ENCODE results near the gene PPL.
"Not testable (repeated sequence)": the region's sequence is repeated elsewhere in the genome, so short reads cannot be mapped to it uniquely, and the experiment has no call there.

The PPL gene, protein sequence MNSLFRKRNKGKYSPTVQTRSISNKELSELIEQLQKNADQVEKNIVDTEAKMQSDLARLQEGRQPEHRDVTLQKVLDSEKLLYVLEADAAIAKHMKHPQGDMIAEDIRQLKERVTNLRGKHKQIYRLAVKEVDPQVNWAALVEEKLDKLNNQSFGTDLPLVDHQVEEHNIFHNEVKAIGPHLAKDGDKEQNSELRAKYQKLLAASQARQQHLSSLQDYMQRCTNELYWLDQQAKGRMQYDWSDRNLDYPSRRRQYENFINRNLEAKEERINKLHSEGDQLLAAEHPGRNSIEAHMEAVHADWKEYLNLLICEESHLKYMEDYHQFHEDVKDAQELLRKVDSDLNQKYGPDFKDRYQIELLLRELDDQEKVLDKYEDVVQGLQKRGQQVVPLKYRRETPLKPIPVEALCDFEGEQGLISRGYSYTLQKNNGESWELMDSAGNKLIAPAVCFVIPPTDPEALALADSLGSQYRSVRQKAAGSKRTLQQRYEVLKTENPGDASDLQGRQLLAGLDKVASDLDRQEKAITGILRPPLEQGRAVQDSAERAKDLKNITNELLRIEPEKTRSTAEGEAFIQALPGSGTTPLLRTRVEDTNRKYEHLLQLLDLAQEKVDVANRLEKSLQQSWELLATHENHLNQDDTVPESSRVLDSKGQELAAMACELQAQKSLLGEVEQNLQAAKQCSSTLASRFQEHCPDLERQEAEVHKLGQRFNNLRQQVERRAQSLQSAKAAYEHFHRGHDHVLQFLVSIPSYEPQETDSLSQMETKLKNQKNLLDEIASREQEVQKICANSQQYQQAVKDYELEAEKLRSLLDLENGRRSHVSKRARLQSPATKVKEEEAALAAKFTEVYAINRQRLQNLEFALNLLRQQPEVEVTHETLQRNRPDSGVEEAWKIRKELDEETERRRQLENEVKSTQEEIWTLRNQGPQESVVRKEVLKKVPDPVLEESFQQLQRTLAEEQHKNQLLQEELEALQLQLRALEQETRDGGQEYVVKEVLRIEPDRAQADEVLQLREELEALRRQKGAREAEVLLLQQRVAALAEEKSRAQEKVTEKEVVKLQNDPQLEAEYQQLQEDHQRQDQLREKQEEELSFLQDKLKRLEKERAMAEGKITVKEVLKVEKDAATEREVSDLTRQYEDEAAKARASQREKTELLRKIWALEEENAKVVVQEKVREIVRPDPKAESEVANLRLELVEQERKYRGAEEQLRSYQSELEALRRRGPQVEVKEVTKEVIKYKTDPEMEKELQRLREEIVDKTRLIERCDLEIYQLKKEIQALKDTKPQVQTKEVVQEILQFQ (N-terminal part only)
- total RNA-seq = 0 to 0.44 (median 0.09) reads per million in 4 experiments

DNA sequence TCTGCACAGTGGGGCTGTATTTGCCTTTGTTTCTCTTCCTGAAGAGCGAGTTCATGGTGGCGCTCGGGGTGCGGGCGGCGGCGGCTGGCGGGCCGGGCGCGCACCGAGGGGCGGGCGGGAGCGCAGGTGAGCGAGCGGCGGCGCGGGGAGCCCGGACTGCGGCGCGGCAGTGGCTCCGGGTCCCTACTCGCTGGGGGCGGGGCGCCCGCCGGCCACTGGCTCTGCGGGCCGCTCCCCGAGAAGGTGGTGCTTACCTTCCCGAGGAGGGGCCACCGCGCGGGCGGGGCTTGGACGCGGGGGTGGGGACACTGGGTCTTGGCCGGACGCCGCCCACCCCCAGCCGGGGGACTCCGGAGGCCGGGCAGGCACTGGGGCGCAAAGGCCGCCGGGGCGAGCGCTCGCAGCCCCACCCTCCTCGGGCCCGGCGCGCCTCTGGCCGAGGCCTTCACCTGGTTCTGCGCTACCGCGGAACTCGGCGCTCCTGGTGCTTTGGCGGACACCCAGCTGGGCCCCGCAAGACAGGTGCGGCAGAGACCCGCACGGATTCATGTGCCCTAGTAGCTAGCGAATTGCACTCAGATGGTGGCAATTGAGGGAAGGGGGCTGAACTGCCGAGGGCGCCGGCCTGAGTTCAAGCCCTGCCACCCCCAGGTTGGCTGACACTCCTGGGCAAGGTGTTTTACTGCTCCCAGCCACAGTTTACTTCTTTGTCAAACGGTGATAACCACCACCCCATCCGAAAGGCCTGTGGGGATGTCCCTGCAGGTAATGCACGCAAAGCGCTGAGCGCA is at the start of gene PPL:
TSS of gene PPL (minus strand) at position 158 of the 791 bp plus-strand sequence. CDS start at position 55, 103 bp downstream.
- no peak for DNase-seq

DNA sequence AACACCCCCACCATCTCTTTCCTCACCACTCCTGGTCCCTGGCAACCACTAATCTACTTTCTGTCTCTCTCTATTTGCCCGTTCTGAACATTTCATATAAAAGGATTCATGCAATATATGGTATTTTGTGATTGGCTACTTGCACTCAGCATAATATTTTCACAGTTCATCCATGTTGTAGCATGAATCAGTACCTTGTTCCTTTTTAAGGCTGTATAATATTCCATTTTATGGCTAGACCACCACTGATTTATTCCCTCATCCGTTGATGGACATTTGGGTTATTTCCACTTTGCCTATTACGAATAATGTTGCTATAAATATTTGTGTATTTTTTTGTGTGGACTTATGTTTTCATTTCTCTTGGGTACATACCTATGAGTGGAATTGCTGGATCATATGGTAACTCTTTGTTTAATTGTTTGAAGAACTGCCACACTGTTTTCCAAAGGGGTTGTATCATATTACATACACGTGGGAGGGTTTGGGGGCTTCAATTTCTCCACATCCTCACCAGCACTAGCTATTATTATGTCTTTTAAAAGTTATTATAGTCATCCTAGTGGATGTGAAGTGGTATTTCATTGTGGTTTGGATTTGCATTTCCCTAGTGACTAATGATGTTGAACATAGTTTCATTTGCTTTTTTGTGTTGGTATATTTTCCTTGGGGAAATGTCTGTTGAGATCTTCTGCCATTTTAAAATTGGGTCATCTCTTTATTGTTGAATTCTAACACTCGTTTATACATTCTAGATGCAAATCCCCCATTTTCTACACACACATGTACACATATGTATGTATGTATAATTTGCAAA is 47.4 kb upstream of the PPL start:
- DNase-seq = no peak

DNA sequence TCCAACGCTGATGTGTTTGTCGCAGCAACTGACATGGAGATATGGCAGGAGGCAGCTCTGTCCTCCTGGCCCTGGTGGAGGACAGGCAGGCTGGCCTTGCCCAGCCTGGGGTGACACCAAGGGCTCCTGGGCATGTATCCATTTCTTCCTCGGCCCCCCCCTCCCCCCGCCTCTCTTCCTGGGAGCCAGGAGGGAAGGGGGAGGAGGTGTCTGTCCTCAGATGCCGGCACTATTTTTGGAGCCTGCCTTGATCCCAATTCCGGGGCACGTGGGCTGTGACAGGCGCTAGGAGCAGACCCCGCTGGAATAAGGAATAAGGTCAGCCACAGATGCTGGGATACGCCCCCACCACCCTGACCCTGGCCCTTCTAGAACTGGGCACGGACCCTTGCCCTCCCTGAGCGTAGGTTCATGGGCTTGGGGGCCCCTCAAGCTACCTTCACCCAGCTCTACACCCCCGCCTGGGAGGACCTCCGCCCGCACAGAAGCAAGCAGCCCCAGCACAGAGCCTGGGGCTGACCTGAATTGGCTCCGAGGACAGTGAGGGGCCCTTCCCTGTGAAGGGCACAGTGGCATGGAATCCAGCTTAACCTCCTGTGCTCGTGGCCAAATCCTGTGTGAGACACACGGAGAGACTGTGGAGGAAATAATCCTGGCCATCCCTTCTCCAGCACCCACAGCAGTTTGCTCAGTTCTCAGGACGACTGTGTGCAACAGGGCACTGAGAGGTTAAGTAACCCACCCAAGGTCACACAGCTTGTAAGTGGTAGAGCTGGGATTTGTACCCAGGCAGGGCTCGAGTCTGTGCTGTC is 45.3 kb upstream of the PPL start:
- no peak for DNase-seq

DNA sequence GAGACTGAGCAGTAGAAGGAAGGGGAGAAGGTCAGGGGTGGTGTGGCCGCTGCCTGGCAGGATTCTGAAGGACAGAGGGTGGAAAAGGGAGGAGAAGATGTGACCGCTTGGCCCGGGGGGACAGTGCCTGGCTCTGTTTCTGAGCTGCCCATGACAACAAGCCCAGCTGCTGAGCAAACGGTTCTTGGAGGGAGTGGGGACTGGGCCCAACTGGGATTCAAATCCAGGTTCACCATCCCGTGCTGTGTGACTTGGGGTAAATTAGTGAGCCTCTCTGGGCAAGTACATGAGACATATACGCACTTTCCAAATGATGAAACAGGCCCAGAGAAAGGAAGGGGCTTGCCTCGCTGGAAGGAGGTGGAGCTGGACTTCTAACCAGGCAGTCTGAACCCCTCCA is 44.5 kb upstream of the PPL start:
- no peak for DNase-seq

DNA sequence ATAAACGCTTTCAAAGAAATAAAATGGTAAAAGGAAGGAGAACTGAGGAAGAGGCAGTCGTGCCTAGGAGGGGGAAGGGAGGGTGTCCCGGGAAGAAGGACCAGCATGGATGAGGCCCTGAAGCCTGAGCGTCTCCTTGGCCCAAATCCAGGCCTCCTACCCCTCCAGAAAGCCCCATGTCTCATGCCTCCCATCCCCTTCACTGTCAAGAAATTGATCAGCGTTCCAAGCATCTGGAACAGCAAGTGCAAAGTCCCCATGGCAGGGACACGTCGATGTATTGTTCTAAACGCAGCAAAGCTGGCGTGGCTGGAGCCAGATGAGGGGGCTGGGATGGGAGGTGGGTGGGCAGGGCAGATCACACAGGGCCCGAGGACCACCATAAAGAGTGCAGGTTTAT is 43.7 kb upstream of the PPL start:
- no peak for DNase-seq

DNA sequence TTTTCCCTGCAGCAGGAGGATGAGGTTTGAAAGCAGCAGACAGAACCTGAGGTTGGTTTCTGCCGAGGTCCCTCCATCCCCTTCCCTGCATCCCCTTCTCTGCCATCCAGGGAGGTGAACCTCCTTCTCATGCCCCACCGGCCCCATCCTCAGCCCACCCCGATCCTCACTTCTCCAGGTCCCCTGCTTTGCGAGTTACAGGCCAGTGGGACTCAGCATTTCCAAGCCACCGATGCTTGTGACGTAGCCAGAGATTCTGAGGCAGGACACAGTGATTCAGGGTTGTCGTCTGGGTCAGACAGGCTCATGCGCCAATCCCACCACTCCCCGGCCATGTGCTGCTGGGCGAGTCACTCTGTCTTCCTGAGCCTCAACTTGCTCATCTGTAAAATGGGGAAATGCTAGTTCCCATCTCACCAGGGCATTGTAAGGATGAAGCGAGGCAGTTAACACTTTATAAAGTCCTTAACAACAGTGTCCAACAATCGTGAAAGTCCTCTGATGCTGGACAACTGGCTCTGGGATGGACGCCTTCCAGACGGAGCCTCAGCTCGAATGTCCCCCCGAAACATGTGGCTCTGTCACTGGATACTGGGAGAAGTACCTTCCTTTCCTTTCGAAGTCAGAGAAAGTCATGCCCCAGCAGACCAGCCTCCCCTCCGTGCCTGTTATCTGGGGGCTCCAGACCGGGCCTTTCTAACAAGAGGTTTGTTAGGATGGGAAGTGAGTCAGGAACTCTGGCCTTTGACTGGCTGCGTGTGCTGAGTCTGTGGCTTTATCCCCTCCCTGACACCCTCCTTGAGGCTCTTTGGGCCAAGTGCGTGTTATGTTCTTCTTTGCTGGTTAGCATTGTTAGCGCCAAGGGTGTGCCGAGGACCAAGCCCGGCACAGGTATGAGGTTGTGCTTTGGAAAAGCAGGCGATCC is 43.0 kb upstream of the PPL start:
- DNase-seq = no peak

DNA sequence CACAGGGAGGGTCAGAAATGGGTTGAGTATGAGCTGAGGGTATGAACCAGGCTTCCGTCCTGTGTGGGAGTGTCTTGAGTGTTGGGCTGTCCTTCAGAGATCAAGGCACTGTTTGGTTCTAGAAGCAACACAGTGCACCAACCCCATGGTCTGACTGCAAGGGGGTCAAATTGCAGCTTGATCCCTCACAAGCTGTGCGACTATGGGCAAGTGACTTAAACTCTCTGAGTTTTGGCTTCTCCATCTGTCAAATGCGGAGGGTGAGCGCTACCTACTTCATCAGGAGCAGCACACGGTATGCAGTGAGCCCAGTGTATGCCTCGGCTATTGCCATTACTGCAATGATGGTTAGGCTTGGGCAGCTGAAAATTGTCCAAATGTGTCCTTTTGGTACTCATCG is 42.2 kb upstream of the PPL start:
- DNase-seq = no peak

DNA sequence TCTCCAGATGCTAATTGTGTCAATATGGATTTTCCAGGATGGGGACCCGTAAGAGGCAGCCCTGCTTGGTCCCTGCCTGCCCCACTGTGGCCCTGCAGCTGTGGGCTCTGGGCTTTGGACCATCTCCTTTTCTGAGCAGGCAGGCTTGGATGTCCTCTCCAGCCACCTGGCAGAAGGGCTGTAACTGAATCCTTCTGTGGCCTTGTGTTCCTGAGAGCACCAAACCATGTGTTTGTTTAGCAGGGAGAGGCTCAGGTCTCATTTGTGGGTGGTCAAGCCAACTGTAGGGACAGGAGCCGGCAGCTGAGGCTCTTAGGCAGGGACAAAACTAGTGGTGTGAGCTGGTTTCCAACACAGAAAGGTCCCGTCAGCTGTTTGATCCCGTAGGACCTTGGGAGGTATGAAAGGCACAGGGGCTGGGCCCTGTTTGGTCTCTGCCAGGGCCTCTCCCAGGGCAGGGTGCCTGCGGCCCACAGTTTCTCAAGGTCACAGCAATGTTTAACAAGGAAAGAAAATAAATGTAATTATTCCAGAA is 39.7 kb upstream of the PPL start:
- DNase-seq = no peak

DNA sequence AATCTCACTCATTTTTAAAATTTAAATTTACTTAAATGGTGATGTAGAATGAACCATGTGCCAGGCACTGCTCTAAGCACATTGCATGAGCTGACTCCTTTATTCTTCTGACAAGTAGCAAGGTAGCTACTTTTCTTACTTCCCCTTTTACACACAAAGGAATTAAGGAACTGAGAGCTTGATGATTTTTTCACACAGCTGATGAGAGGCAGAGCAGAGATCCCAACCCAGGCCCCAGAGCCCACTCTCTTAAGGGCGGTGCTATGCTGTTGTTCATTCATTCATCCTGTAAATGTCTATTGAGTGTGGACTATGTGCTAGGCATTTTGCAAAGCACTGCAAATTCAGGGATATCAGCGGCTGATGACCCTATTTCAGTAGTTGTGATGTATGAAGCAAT is 39.1 kb upstream of the PPL start:
- no peak for DNase-seq

DNA sequence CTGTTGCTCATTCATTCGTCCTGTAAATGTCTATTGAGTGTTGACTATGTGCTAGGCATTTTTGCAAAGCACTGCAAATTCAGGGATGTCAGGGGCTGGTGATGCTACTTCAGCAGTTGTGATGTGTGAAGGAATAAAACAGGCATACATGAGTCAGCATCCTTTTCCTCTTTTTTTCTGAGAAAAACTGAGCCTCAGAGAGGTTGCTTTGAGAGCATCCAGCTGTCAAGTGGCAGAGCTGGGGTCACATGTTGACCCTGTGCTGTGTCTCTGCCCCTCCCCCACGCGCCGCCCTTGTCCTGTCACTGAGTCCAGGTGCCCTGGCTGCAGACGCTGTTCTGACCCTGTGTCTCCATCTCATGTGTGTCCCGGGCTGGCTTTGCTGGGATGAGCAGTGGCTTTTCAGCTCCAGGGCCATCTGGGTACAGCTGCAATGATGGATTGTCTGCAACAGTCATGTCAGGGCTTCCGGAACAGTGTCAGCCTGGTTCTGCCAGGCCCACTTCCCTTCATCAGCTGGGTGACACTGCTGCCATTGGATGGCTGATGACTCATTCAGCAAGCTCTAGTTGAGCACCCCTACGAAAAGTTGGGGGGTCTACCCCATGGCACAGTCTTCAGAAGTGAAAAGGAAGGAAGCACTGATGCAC is 36.1 kb upstream of the PPL start:
- DNase-seq = no peak

DNA sequence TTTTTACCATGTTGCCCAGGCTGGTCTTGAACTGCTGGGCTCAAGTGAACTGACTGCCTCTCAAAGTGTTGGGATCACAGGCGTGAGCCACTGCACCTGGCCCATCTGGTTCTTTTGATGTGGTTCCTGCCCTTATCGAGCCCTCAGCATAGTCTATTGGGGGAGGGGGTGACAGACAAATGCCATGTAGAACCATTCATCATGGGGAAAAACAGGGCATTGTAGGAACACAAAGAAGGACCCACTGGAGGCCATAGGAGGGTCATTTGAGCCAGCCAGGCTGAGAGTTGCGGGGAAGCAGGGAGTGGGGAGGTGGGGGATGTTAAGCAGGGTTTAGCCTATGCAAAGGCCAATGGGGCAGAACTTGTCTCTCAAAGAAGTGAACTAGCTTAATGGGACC is 33.1 kb upstream of the PPL start:
- no peak for DNase-seq

DNA sequence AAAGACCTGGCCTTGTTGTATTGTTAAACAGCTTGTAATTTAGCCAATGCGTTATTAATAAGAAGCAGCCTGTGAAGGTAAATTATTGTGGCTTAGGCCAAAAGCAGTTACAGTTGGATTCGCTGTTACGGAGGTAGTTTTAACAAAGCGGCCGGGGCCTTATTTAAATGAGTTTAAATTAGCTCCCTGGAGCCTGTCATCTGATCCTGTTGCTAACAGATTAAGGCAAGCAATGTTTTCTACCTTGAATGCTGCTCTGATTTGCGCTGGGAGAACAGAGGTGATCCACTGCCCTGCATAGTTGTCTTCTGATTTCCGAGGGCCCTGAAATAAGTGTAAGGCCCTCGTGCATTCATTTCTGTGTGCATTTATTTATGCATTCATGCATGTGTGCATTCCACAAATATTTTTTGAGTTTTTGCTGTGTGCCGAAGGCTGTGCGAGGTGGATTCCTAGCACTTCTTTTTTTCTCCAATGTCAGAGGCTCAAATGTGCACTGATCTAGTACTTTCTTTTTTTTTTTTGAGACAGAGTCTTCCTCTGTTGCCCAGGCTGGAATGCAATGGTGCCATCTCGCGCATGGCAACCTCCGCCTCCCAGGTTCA is 32.0 kb upstream of the PPL start:
- no peak for DNase-seq

DNA sequence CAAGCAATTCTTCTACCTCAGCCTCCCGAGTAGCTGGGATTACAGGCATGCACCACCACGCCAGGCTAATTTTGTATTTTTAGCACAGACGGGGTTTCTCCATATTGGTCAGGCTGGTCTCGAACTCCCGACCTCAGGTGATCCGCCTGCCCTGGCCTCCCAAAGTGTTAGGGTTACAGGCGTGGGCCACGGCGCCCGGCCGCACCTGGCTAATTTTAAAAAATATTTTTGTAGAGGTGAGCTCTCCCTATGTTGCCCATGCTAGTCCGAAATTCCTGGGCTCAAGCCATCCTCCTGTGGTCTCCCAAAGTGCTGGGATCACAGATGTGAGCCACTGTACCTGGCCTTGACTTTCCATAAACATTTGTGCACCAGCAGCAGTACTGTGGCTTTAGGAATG is 31.3 kb upstream of the PPL start:
- DNase-seq = not testable (repeated sequence)

DNA sequence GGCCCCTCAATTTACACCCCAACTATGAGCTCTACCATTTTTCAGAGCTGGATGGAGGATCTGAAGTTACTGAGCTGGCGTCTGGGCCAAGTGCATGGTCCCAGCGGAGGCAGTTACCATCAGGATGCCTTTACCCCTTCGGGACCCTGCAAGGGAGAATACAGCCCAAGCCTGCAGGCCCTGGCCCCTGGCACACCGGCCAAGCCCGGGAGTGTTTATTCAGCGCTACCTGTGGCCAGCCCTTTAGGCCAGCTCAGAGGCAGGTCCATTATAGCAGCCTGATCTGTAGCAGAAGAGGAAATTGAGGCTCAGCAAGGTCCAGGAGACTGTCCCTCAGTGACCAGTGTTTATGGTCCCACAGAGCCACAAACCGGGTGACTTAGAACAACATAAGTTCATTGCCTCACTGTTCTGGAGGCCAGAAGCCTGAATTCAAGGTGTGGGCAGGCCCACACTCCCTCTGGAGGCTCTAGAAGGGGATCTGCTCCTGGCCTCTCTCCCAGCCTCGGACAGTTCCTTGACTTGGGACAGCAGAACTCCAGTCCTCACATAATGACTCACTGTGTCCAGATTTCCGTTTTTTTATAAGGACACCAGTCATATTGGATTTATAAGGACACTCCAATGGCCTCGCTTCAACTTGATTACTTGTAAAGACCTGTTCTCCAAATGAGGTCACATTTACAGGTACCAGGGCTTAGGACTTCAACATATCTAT is 29.9 kb upstream of the PPL start:
- no peak for DNase-seq

DNA sequence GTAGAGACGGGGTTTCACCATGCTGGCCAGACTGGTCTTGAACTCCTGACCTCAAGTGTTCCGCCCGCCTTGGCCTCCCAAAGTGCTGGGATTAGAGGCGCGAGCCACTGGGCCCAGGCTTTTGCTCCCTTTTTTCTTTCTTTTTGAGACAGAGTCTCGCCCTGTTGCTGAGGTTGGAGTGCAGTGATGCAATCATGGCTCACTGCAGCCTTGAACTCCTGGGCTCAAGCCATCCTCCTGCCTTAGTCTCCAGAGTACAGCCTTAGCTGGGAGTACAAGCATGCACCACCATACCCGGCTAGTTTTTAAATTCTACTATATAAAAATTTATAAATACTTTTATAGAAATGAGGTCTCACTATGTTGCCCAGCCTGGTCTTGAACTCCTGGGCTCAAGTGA is 26.6 kb upstream of the PPL start:
- DNase-seq = not testable (repeated sequence)

DNA sequence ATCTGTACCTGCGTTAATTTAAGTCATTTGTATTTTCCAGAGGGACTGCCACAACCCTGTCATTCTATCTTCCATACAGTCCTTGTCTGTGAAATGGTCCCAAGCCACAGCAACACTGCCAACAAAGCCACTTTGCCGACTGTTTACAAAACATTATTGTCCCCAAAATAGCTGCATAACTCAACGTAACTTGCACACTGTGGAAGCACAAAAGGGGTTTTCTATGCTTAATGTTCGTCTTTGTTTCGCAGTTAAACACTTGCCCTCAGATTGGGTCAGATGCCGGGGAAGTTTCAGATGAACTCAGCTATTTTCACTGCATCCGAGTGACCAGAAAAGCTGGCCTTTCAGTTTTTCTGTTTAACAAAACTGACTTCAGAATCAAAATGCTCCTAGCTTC is 25.8 kb upstream of the PPL start:
- DNase-seq = no peak

DNA sequence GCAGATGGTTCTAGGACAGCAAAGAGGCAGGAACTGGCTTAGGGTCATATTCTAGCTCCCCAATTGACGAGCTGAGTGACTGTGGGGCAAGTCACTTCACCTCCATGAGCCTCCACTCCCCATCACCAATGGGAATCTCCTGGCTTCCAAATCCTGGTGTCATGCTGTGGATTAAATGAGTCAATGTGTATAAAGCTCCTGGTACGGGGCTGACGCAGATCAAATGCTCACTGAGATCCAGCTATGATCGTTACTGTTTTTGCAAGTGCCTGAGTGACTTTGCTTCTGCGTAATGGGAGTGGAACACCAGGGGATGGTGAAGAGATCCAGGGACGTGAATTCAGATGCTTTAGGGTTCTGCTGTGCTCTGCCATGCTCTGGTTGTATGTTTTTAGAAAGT is 23.6 kb upstream of the PPL start:
- no peak for DNase-seq

All from effector CD8-positive, alpha-beta T cell (primary cell).